Umbilical cord (tissue), 2 donors: ENCODE data around the gene EIF1B. TPM values are rescaled to one million over a fixed set of nuclear protein-coding genes. Genes with fewer than 3 reads are reported as not detected.

Experiments
- DNase-seq: peaks from one replicate; pipeline ENCODE4 v3.0.0-alpha.2; 2015; ENCODE audit warnings: low spot score
- total RNA-seq: library from RNA; depleted of rRNA; stranded (reverse); fragments of >200 nt; gene quantifications from one replicate; pipeline ENCODE4 v1.2.3, GENCODE V29; 2014; ENCODE audit warnings: low replicate concordance; ENCODE audit not compliant: insufficient read depth

The EIF1B gene
- total RNA-seq, 1 donor from 2014 or later = 49.4 TPM

GRCh38 chr3:40308725-40309417 is 636 bp upstream of the EIF1B start:
- DNase-seq = no peak

- DNase-seq = peak; percentile 47
Observed at GRCh38 chr3:40309925-40310695, 603 bp downstream of the EIF1B start.

GRCh38 chr3:40310705-40311104 is 1.2 kb downstream of the EIF1B start:
- peak; percentile 23 for DNase-seq

- DNase-seq = no peak
Observed at GRCh38 chr3:40312661-40313226, 3.2 kb downstream of the EIF1B start.

DNA sequence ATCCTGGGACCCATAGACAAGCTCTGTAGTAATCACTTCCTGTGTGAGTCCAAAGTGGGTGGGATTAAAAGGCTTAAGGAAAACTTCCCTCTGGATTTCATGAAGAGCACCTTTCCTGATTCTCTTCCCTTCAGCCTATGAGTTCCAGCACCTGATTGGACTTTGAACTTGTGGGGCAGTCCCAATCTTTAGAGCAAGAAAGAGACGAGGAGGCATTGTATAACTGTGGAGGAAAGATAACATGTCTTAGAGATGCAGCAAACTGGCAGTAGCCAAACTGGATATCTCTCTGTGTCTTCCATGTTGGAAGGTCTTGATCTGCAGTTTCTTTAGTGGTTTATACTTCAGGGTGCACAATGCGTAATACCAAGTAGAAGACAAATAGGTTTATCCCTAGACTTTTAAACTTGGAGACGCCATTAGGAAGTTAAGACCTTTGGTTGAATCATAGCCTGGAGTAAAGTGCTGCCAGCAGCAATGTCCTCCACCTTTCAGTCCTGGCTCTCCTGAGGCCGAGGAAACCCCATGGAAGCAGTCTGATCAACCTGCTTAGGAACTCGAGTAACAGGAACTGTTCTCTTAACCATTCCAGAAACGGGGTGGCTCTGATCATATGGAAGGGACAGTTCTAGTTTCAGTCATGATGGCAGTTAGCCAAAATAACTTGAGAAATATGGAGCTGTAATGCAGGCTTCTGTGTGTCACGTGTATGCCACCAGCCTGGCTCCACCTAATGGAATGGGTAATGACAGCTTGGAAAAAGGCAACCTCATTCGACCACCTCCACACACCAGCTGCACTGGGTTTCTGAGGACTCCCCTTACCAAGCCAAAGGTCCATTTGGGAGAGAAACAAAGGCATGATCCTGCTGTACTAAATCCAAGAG is 4.7 kb downstream of the EIF1B start:
- no peak for DNase-seq

- DNase-seq = peak; percentile 72
Observed at GRCh38 chr3:40317061-40317855, 7.8 kb downstream of the EIF1B start.

GRCh38 chr3:40321818-40322217 is 12.3 kb downstream of the EIF1B start:
- no peak for DNase-seq

- no peak for DNase-seq
Observed at GRCh38 chr3:40323946-40324345, 14.4 kb downstream of the EIF1B start.

GRCh38 chr3:40324621-40325020 is 15.1 kb downstream of the EIF1B start:
- no peak for DNase-seq

DNA sequence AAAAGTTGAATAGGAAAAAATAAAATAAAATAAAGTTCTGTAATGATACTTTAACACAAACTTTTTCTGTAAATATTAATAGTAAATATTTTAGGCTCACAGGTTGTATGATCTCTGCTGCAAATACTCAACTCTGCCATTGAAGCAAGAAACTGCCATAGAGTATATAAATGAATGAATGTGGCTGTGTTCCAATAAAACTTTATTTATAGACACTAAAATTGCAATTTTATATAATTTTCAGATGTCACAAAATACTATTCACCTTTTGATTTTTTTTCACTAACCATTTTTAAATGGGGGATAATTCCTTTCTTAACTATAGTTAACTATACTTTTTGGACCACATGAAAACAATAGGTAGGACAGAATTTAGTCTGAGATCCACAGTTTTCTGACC is 16.0 kb downstream of the EIF1B start:
- DNase-seq = no peak

- DNase-seq = no peak
Observed at GRCh38 chr3:40328374-40328773, 18.9 kb downstream of the EIF1B start.

- DNase-seq = no peak
Observed at GRCh38 chr3:40329071-40329470, 19.6 kb downstream of the EIF1B start.

DNA sequence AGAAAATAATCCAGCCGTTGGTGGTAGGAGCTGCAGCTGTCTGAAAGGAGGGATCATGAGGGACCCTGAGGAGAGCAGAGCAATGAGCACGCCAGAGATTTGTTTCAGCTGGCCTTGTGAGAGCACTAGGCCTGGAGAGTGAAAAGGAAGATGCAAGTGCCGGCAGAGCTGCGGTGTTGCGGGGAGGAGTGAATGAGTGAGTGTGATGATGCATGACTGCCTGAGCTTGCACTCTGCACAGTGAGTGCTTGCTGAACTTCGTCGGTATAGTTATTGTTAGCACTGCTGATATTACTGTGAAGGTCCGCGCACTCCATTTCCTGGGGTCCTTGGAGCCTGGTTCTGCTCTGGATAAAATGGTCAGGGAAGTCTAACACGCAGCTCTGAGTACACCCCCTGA is 23.2 kb downstream of the EIF1B start:
- no peak for DNase-seq

DNA sequence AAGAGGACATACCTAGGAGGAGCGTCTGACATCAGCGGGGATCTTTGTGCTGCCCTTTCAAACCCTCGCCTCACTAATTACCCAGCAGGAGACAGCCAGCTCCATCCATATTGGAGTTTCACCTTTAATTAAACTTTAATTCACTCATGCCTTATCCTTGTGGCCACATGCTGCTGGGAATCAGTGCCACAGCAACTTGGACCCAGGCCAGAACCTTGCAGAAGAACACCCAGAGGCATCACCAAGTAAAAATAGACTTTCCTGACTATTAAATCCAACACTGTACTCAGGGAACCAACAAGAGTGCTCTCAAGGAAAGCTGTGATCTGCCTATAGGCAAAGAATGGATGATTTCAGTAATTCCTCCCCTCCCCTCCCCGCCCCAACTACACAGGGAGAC is 23.9 kb downstream of the EIF1B start:
- DNase-seq = no peak

DNA sequence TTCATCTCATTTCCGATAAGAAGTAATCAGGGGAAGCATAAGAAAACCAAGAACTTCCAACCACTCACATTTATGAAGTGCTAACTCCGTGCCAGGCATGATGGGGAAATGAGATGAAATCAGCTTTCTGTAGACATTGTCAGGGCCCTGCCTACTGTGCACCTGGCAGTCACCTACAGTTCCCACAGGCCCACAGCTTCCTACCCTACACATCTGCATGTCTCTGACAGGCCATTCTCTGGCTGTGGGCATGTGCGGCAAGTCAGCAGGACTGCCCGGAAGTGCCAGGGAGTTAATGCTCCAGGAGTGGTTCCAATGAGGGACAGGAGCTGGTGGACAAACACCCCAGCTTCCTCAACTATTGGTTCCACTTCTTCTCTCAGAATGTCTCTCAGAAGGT is 24.3 kb downstream of the EIF1B start:
- no peak for DNase-seq

GRCh38 chr3:40336101-40336500 is 26.6 kb downstream of the EIF1B start:
- DNase-seq = no peak

DNA sequence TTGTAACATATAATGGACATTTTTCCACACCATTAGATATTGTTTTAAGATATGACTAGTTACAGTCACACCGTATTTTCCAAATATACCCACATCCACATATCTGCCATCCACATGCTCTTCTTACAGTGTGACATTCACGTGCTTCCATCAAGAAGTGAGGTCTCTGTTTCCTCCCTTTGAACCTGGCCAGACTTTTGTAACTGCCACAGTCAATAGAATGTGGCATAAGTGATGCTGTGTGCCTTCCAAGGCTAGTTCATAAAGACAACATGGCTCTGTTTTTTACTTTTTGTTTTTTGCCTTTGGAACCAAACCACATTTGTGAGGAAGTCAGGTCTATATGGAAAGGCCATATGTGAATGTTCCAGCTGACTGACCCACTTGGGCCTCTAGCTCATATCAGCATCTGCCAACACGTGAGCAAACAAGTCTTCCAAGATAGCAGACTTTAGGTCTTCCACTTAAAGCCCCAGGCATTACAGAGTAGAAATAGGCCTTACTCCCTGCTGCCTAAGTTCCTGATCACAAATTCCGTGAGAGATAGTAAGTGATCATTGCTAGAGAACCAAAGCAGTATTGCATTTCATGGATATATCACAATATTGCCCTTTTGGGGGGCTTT is 27.1 kb downstream of the EIF1B start:
- peak; percentile 21 for DNase-seq

- DNase-seq = no peak
Observed at GRCh38 chr3:40337136-40338108, 27.9 kb downstream of the EIF1B start.

- no peak for DNase-seq
Observed at GRCh38 chr3:40339871-40340270, 30.4 kb downstream of the EIF1B start.
